HFF-Myc (cell line): Measurements from ENCODE around the gene FBXO10.

Source experiments
- DNase-seq: peaks from one replicate; pipeline ENCODE4 v3.0.0-alpha.2; 2011; ENCODE audit warnings: low read depth; ENCODE audit errors: extremely low read depth
- H3K4me3 ChIP-seq: replicated peaks from 2 replicates; pipeline ENCODE4 v1.5.1; 2011; ENCODE audit warnings: low read depth, mild to moderate bottlenecking, control low read depth, low read length
- CTCF ChIP-seq: IDR thresholded peaks from 2 replicates; pipeline ENCODE4 v1.5.1; 2012; ENCODE audit warnings: mild to moderate bottlenecking, low read depth, low read length, control low read depth; ENCODE audit errors: missing control alignments

The FBXO10 gene

DNA sequence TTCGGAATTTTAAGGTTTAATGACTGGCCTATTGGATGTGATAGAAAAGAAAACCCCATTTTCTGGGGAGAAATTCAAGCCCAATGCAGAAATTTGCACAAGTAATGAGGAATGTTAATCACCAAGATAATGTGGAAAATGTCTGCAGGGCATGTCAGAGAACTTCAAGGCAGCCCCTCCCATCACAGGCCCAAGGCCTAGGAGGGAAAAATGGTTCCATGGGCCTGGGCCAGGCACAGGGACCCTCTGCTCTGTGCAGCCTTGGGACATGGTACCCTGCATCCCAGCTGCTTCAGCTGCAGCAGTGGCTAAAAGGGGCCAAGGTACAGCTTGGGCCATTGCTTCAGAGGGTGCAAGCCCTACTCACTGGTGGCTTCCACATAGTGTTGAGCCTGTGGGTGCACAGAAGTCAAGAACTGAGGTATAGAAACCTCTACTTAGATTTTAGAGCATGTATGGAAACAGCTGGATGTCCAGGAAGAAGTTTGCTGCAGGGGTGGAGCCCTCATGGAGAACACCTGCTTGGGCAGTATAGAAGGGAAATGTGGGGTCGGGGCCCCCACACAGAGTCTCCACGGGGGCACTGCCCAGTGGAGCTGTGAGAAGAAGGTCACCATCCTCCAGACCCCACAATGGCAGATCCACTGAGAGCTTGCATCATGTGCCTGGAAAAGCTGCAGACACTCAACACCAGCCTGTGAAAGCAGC is 12.2 kb downstream of the FBXO10 start:
- H3K4me3 ChIP-seq: no peak overlapping the region
- no peak for DNase-seq
- TF ChIP-seq CTCF: no peak

- TF ChIP-seq CTCF: no peak
- no peak overlapping the region for H3K4me3 ChIP-seq
- no peak for DNase-seq
Measured at GRCh38 chr9:37562826-37563225, 13.4 kb downstream of the FBXO10 start.

GRCh38 chr9:37561682-37562081 is 14.5 kb downstream of the FBXO10 start:
- no peak for DNase-seq

GRCh38 chr9:37559855-37560592 is 16.2 kb downstream of the FBXO10 start:
- H3K4me3 ChIP-seq: no peak overlapping the region
- no peak for TF ChIP-seq CTCF
- no peak for DNase-seq

More at GRCh38 chr9:37561682-37562081, 14.5 kb downstream of the FBXO10 start:
- TF ChIP-seq CTCF: no peak
- H3K4me3 ChIP-seq: no peak overlapping the region

- TF ChIP-seq CTCF: no peak
- no peak for DNase-seq
- no peak overlapping the region for H3K4me3 ChIP-seq
Measured at GRCh38 chr9:37559125-37559524, 17.1 kb downstream of the FBXO10 start.

DNA sequence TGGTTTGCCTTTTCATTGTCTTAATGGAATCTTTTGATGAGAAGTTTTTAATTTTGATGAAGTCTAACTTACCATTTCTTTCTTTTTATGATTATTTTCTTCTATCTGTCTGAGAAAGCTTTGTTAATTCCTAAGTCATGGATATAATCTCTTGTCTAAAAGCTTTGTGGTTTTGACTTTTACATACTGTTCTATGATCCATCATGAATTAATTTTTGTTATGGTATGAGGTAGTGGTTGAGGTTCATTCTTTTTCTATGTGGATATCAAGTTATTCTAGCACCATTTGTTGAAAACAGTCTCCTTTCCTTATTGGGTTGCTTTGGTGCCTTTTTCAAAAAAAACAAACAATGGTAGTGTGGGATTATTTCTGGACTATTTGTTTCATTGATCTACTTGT is 20.4 kb downstream of the FBXO10 start:
- TF ChIP-seq CTCF: no peak
- H3K4me3 ChIP-seq: no peak overlapping the region
- DNase-seq: no peak
